SK-N-SH treated with all-trans-retinoic acid at 6 μM for 48 hours (cell line): Measurements from ENCODE around the gene R3HDM4.

ENCODE experiments used
- CREB5 ChIP-seq: fragments of 250-450 bp; sonication (Bioruptor Pico); IDR thresholded peaks from 2 replicates; pipeline ENCODE4 v1.5.1; 2020; ENCODE audit warnings: low read depth, mild to moderate bottlenecking, moderate library complexity
- OSR1 ChIP-seq: fragments of 250-450 bp; sonication (Bioruptor Pico); IDR thresholded peaks from 2 replicates; pipeline ENCODE4 v1.8.0; 2022; ENCODE audit warnings: moderate library complexity, mild to moderate bottlenecking, inconsistent platforms
- PPARA ChIP-seq: fragments of 250-450 bp; sonication (Bioruptor Pico); IDR thresholded peaks from 2 replicates; pipeline ENCODE4 v1.5.0; 2020; ENCODE audit warnings: mild to moderate bottlenecking, borderline replicate concordance
- TSHZ2 ChIP-seq: fragments of 250-450 bp; sonication (Bioruptor Pico); IDR thresholded peaks from 2 replicates; pipeline ENCODE4 v1.5.0; 2020; ENCODE audit warnings: mild to moderate bottlenecking, moderate library complexity
- ZFP3 ChIP-seq: fragments of 250-450 bp; sonication (Bioruptor Pico); IDR thresholded peaks from 2 replicates; pipeline ENCODE4 v1.5.0; 2020; ENCODE audit warnings: mild to moderate bottlenecking, moderate library complexity
- ZFP30 ChIP-seq: fragments of 450-650 bp; formaldehyde crosslinking; IDR thresholded peaks from 2 replicates; pipeline ENCODE4 v1.5.0; 2022; ENCODE audit warnings: mild to moderate bottlenecking, moderate library complexity
- ZNF565 ChIP-seq: fragments of 450-650 bp; formaldehyde crosslinking; conservative IDR thresholded peaks from 2 replicates; pipeline ENCODE4 v1.5.0; 2020; ENCODE audit warnings: low read depth, mild to moderate bottlenecking, moderate library complexity
- ZNF8 ChIP-seq: fragments of 450-650 bp; formaldehyde crosslinking; IDR thresholded peaks from 2 replicates; pipeline ENCODE4 v1.5.0; 2020; ENCODE audit warnings: mild to moderate bottlenecking, moderate library complexity
- TF ChIP-seq, protein P1 (sequence below): fragments of 250-450 bp; sonication (Bioruptor Pico); IDR thresholded peaks from 2 replicates; pipeline ENCODE4 v1.8.0; 2020; ENCODE audit warnings: mild to moderate bottlenecking, moderate library complexity, borderline replicate concordance

DNA sequence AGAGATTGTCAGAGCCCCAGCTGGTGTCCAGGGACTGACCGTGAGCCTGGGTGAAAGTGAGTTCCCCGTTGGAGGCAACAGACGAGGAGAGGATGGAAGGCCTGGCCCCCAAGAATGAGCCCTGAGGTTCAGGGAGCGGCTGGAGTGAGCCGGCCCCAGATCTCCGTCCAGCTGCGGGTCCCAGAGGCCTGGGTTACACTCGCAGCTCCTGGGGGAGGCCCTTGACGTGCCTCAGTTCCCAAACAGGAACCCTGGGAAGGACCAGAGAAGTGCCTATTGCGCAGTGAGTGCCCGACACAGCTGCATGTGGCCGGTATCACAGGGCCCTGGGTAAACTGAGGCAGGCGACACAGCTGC lies 62.1 kb downstream of the R3HDM4 start:
- no peak for TF ChIP-seq TSHZ2 (CRISPR knock-in tag)
- no peak for TF ChIP-seq OSR1 (CRISPR knock-in tag)
- no peak for TF ChIP-seq CREB5 (CRISPR knock-in tag)
- no peak for TF ChIP-seq ZFP3
- TF ChIP-seq, protein P1, sequence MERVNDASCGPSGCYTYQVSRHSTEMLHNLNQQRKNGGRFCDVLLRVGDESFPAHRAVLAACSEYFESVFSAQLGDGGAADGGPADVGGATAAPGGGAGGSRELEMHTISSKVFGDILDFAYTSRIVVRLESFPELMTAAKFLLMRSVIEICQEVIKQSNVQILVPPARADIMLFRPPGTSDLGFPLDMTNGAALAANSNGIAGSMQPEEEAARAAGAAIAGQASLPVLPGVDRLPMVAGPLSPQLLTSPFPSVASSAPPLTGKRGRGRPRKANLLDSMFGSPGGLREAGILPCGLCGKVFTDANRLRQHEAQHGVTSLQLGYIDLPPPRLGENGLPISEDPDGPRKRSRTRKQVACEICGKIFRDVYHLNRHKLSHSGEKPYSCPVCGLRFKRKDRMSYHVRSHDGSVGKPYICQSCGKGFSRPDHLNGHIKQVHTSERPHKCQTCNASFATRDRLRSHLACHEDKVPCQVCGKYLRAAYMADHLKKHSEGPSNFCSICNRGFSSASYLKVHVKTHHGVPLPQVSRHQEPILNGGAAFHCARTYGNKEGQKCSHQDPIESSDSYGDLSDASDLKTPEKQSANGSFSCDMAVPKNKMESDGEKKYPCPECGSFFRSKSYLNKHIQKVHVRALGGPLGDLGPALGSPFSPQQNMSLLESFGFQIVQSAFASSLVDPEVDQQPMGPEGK (CRISPR knock-in tag), result no peak
- TF ChIP-seq ZNF565 (CRISPR knock-in tag), result no peak
- TF ChIP-seq PPARA (CRISPR knock-in tag), result no peak
- TF ChIP-seq ZFP30 (CRISPR knock-in tag), result no peak
- no peak for TF ChIP-seq ZNF8 (CRISPR knock-in tag)
